CD8-positive, alpha-beta memory T cell (primary cell): ENCODE results near the gene ANO2. TPM values are rescaled to one million over a fixed set of nuclear protein-coding genes. Genes with fewer than 3 reads are reported as not detected.

Source experiments
- CTCF ChIA-PET: fragments of 350-600 bp; sonication (Branson Sonifier 250); formaldehyde crosslinking; loops from one replicate; lab custom pipeline; 2021; ENCODE audit warnings: antibody characterized with exemption; lab: Charles Lee
- POLR2A ChIA-PET: fragments of 350-600 bp; sonication (Branson Sonifier 250); formaldehyde crosslinking; loops from one replicate; lab custom pipeline; 2021; ENCODE audit warnings: antibody characterized with exemption; lab: Charles Lee
- DNase-seq, 5 donors: peaks; one replicate each; pipeline versions ENCODE4 v3.0.0 to v3.0.0-alpha.2; 2020 to 2022; ENCODE audit warnings: mixed read lengths in 1 of 5
- H3K27ac ChIP-seq: one replicate; pipeline ENCODE4 v1.7.0; 2013; ENCODE audit warnings: low read depth, mild to moderate bottlenecking, low read length, moderate library complexity
- H3K27me3 ChIP-seq: 2 replicates; pipeline ENCODE4 v1.7.0; 2013; ENCODE audit warnings: low read length, mild to moderate bottlenecking; ENCODE audit not compliant: insufficient read depth, poor library complexity, severe bottlenecking
- H3K36me3 ChIP-seq: 2 replicates; pipeline ENCODE4 v1.7.0; 2013; ENCODE audit warnings: mild to moderate bottlenecking, low read length, moderate library complexity; ENCODE audit not compliant: insufficient read depth
- H3K4me1 ChIP-seq: 2 replicates; pipeline ENCODE4 v1.7.0; 2013; ENCODE audit warnings: mild to moderate bottlenecking, low read length, moderate library complexity; ENCODE audit not compliant: insufficient read depth
- H3K4me3 ChIP-seq: 2 replicates; pipeline ENCODE4 v1.7.0; 2013; ENCODE audit warnings: mild to moderate bottlenecking, low read length
- H3K9me3 ChIP-seq: 2 replicates; pipeline ENCODE4 v1.7.0; 2013; ENCODE audit warnings: mild to moderate bottlenecking, low read length
- H3K27ac Mint-ChIP-seq, 8 donors: one replicate each; pipeline ENCODE4 v1.8.0; 2020 to 2021; ENCODE audit warnings: mixed read lengths in 8 of 8, mild to moderate bottlenecking in 6 of 8, inconsistent platforms in 3 of 8, moderate library complexity in 3 of 8
- H3K27me3 Mint-ChIP-seq, 2 donors: one replicate each; pipeline ENCODE4 v1.8.0; 2020 to 2021; ENCODE audit warnings: mixed read lengths in 2 of 2, mild to moderate bottlenecking in 1 of 2, moderate library complexity in 1 of 2
- H3K36me3 Mint-ChIP-seq, 3 donors: one replicate each; pipeline ENCODE4 v1.8.0; 2020 to 2021; ENCODE audit warnings: mixed read lengths in 3 of 3, inconsistent platforms in 1 of 3, mild to moderate bottlenecking in 1 of 3
- H3K4me1 Mint-ChIP-seq, 3 donors: one replicate each; pipeline ENCODE4 v1.8.0; 2020 to 2021; ENCODE audit warnings: mixed read lengths in 3 of 3, inconsistent platforms in 1 of 3, mild to moderate bottlenecking in 1 of 3
- H3K4me3 Mint-ChIP-seq, 7 donors: one replicate each; pipeline ENCODE4 v1.8.0; 2020 to 2021; ENCODE audit warnings: mixed read lengths in 7 of 7, mild to moderate bottlenecking in 6 of 7, moderate library complexity in 4 of 7, inconsistent platforms in 2 of 7
- H3K9me3 Mint-ChIP-seq, 5 donors: one replicate each; pipeline ENCODE4 v1.8.0; 2020 to 2022; ENCODE audit warnings: mixed read lengths in 5 of 5, mild to moderate bottlenecking in 3 of 5, moderate library complexity in 2 of 5, inconsistent platforms in 1 of 5
- polyA plus RNA-seq: library from polyadenylated mRNA; unstranded; fragments of 300-500 nt; fragmentation: Illumina TruSeq; gene quantifications from one replicate; pipeline ENCODE4 v1.2.3, GENCODE V29; 2021
- total RNA-seq, 2 experiments: library from RNA; stranded (reverse); gene quantifications; one replicate each; pipeline ENCODE4 v1.2.3, GENCODE V29; 2021

The ANO2 gene
- total RNA-seq (not detected), polyA plus RNA-seq (not detected)

- H3K27ac Mint-ChIP-seq = peak within 1 kb of the TSS in 2 of 8 donors; percentile 7 to 10
- Histone ChIP-seq H3K27me3 (peaks cover 30% of the 10 kb centered on the region), H3K4me1 (no peaks in the 10 kb centered on the region), H3K27ac (no peak within 1 kb of the TSS), H3K36me3 (no peaks in the 10 kb centered on the region), H3K9me3 (no peaks in the 10 kb centered on the region), H3K4me3 (no peak within 1 kb of the TSS)
- POLR2A ChIA-PET = no interaction called here
- H3K9me3 Mint-ChIP-seq = peaks cover 0 to 2% (median 0%) of the 10 kb centered on the region in 5 donors
- peaks cover 0 to 2% (median 0%) of the 10 kb centered on the region in 3 donors for H3K4me1 Mint-ChIP-seq
- no peaks in the 10 kb centered on the region for H3K36me3 Mint-ChIP-seq
- DNase-seq = no peak
- CTCF ChIA-PET = no interaction called here
- H3K27me3 Mint-ChIP-seq = peaks cover 40 to 83% of the 10 kb centered on the region in 2 donors
- H3K4me3 Mint-ChIP-seq = no peak within 1 kb of the TSS
Measured at GRCh38 chr12:5945071-5946008, at the start of gene ANO2. Gene ANO2 (minus strand): TSS chr12:5945259. CDS start chr12:5945217, 42 bp downstream.

- Histone ChIP-seq H3K36me3 (no peaks in the 10 kb centered on the region), H3K27me3 (no peaks in the 10 kb centered on the region), H3K27ac (no peak overlapping the region), H3K4me3 (no peak overlapping the region), H3K9me3 (no peaks in the 10 kb centered on the region), H3K4me1 (no peaks in the 10 kb centered on the region)
- Mint-ChIP-seq H3K4me3 (no peak overlapping the region), H3K9me3 (no peaks in the 10 kb centered on the region), H3K27ac (no peak overlapping the region), H3K36me3 (no peaks in the 10 kb centered on the region), H3K4me1 (peaks cover 2 to 4% (median 3%) of the 10 kb centered on the region in 3 donors), H3K27me3 (peaks cover 7% of the 10 kb centered on the region in 2 donors)
- POLR2A ChIA-PET = no interaction called here
- DNase-seq = no peak
- CTCF ChIA-PET = interaction anchor here (0.6 to 6.2 kb wide), 10 partner anchors 8 to 302 kb away, joined by 3 to 59 read pairs (median 8); no protein-coding TSS in a partner anchor
Measured at GRCh38 chr12:5989621-5990020, 44.6 kb upstream of the ANO2 start.

- Histone ChIP-seq H3K27ac (no peak overlapping the region), H3K27me3 (no peaks in the 10 kb centered on the region), H3K36me3 (no peaks in the 10 kb centered on the region), H3K9me3 (no peaks in the 10 kb centered on the region), H3K4me3 (no peak overlapping the region), H3K4me1 (no peaks in the 10 kb centered on the region)
- ChIA-PET POLR2A (interaction anchor here (0.6 kb wide), 1 partner anchor 53 kb away, joined by 4 read pairs; no protein-coding TSS in a partner anchor), CTCF (interaction anchor here (0.8 to 6.2 kb wide), 17 partner anchors 9 to 1358 kb away, joined by 3 to 59 read pairs (median 6); no protein-coding TSS in a partner anchor)
- H3K27me3 Mint-ChIP-seq = peaks cover 0 to 7% of the 10 kb centered on the region in 2 donors
- H3K4me1 Mint-ChIP-seq = peaks cover 2 to 4% (median 3%) of the 10 kb centered on the region in 3 donors
- peak; percentile 45 to 72 (median 54) for DNase-seq
- no peaks in the 10 kb centered on the region for H3K36me3 Mint-ChIP-seq
- H3K9me3 Mint-ChIP-seq = no peaks in the 10 kb centered on the region
- no peak overlapping the region for H3K4me3 Mint-ChIP-seq
- H3K27ac Mint-ChIP-seq = peak overlapping the region in 1 of 8 donors; percentile 78
Measured at GRCh38 chr12:5988659-5989116, 43.6 kb upstream of the ANO2 start.

GRCh38 chr12:5988088-5988487, 43.0 kb upstream of the ANO2 start:
- CTCF ChIA-PET = interaction anchor here (0.8 to 6.2 kb wide), 17 partner anchors 10 to 1358 kb away, joined by 3 to 59 read pairs (median 6); no protein-coding TSS in a partner anchor

GRCh38 chr12:5987573-5987972, 42.5 kb upstream of the ANO2 start:
- Mint-ChIP-seq H3K36me3 (no peaks in the 10 kb centered on the region), H3K4me1 (peaks cover 2 to 4% (median 3%) of the 10 kb centered on the region in 3 donors), H3K27me3 (peaks cover 0 to 7% of the 10 kb centered on the region in 2 donors), H3K9me3 (no peaks in the 10 kb centered on the region), H3K4me3 (no peak overlapping the region), H3K27ac (no peak overlapping the region)
- no peaks in the 10 kb centered on the region for H3K9me3 ChIP-seq
- H3K36me3 ChIP-seq = no peaks in the 10 kb centered on the region
- H3K4me1 ChIP-seq = no peaks in the 10 kb centered on the region
- no peak overlapping the region for H3K4me3 ChIP-seq
- no peak overlapping the region for H3K27ac ChIP-seq
- ChIA-PET CTCF (interaction anchor here (0.9 to 6.2 kb wide), 12 partner anchors 10 to 1359 kb away, joined by 3 to 59 read pairs (median 6); no protein-coding TSS in a partner anchor), POLR2A (no interaction called here)
- DNase-seq = no peak
- H3K27me3 ChIP-seq = no peaks in the 10 kb centered on the region

More at GRCh38 chr12:5988088-5988487, 43.0 kb upstream of the ANO2 start:
- Histone ChIP-seq H3K36me3 (no peaks in the 10 kb centered on the region), H3K4me1 (no peaks in the 10 kb centered on the region), H3K9me3 (no peaks in the 10 kb centered on the region), H3K4me3 (no peak overlapping the region), H3K27ac (no peak overlapping the region), H3K27me3 (no peaks in the 10 kb centered on the region)
- peaks cover 0 to 7% of the 10 kb centered on the region in 2 donors for H3K27me3 Mint-ChIP-seq
- POLR2A ChIA-PET = interaction anchor here (0.6 kb wide), 1 partner anchor 53 kb away, joined by 4 read pairs; no protein-coding TSS in a partner anchor
- DNase-seq = no peak
- H3K4me1 Mint-ChIP-seq = peaks cover 2 to 4% (median 3%) of the 10 kb centered on the region in 3 donors
- no peaks in the 10 kb centered on the region for H3K36me3 Mint-ChIP-seq
- H3K9me3 Mint-ChIP-seq = no peaks in the 10 kb centered on the region
- no peak overlapping the region for H3K27ac Mint-ChIP-seq
- no peak overlapping the region for H3K4me3 Mint-ChIP-seq

GRCh38 chr12:5985471-5985870, 40.4 kb upstream of the ANO2 start:
- Histone ChIP-seq H3K4me3 (no peak overlapping the region), H3K9me3 (no peaks in the 10 kb centered on the region), H3K4me1 (no peaks in the 10 kb centered on the region), H3K27me3 (no peaks in the 10 kb centered on the region), H3K27ac (no peak overlapping the region), H3K36me3 (no peaks in the 10 kb centered on the region)
- Mint-ChIP-seq H3K9me3 (no peaks in the 10 kb centered on the region), H3K27ac (no peak overlapping the region), H3K27me3 (peaks cover 0 to 5% of the 10 kb centered on the region in 2 donors), H3K4me1 (peaks cover 2 to 4% (median 3%) of the 10 kb centered on the region in 3 donors), H3K4me3 (no peak overlapping the region), H3K36me3 (no peaks in the 10 kb centered on the region)
- POLR2A ChIA-PET = no interaction called here
- DNase-seq = no peak
- CTCF ChIA-PET = no interaction called here

GRCh38 chr12:5984873-5985272, 39.8 kb upstream of the ANO2 start:
- H3K27me3 ChIP-seq = no peaks in the 10 kb centered on the region
- DNase-seq = no peak
- no peak overlapping the region for H3K27ac Mint-ChIP-seq
- no peaks in the 10 kb centered on the region for H3K36me3 Mint-ChIP-seq
- no peaks in the 10 kb centered on the region for H3K36me3 ChIP-seq
- H3K4me1 Mint-ChIP-seq = peaks cover 2 to 4% (median 3%) of the 10 kb centered on the region in 3 donors
- H3K9me3 Mint-ChIP-seq = no peaks in the 10 kb centered on the region
- CTCF ChIA-PET = no interaction called here
- H3K4me1 ChIP-seq = no peaks in the 10 kb centered on the region
- peaks cover 0 to 5% of the 10 kb centered on the region in 2 donors for H3K27me3 Mint-ChIP-seq
- H3K4me3 Mint-ChIP-seq = no peak overlapping the region
- POLR2A ChIA-PET = no interaction called here
- no peak overlapping the region for H3K27ac ChIP-seq
- no peaks in the 10 kb centered on the region for H3K9me3 ChIP-seq
- no peak overlapping the region for H3K4me3 ChIP-seq
